OCI-LY1 (cell line): ENCODE data around the gene B3GALT2.

Source experiments
- CTCF ChIP-seq: fragments of 200-600 bp; sonication (generic), shearing (Covaris generic); IDR thresholded peaks from 2 replicates; pipeline ENCODE4 v1.5.1; 2017; ENCODE audit warnings: mild to moderate bottlenecking, antibody characterized with exemption, low read length, moderate library complexity, mixed read lengths
- EZH2 ChIP-seq: fragments of 200-600 bp; sonication (generic), shearing (Covaris generic); IDR thresholded peaks from 2 replicates; pipeline ENCODE4 v1.8.0; 2017; ENCODE audit warnings: borderline replicate concordance, mixed run types, mild to moderate bottlenecking, antibody characterized with exemption, low read length, moderate library complexity, mixed read lengths

- TF ChIP-seq EZH2 (no peak), CTCF (no peak)
Observed at GRCh38 chr1:193181985-193182384, 4.4 kb downstream of the B3GALT2 start.
